ENCODE measurements around the gene MCCD1. TPM values are rescaled to one million over a fixed set of nuclear protein-coding genes. Genes with fewer than 3 reads are reported as not detected.

MCCD1 gene
- total RNA-seq, 1 experiment from 2014 or later = not detected

DNA sequence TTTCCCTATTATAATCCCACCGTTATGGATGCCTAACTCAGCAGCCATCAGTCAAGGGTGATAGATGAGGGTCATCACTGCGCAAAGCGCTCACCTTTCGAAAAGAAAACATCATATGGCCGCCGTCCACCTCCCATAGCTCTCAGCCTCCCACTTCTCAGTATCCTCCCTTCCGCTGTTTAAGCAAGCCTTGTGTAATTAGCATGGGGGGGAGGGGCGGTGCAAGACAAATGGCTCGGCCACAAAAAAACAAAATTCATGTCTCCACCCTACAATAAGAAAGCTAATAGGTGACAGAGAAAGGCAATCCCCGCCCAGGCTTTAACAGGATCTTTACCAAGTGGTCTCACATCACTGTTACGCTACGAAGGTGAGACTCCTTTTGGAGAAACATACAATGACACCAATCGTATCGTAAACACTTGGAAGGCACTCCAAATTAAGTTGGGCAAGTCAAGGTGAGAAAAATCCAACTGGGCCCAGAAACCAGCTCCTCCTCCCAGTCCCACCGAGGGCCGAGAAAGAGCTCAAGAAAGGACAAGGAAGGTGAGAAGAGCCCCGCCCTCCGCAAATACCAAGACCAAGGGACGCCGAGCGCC, 12.4 kb downstream of the MCCD1 start:
- Histone ChIP-seq H4K5ac (ENCODE audit: insufficient read length, low read depth, low read length) (peak overlapping the region; percentile 99), H3K23me2 (ENCODE audit: insufficient read length, low read depth, low read length, poor library complexity, severe bottlenecking) (peaks cover 5% of the 10 kb centered on the region), H3T11ph (ENCODE audit: low read length) (peak overlapping the region; percentile 91), H3K79me2 (ENCODE audit: insufficient read depth, low read length) (peaks cover 31% of the 10 kb centered on the region), H4K8ac (replicated peaks; ENCODE audit: insufficient read length, low read depth, low read length) (peak overlapping the region; percentile 85), H3K4me1 (ENCODE audit: insufficient read depth, low read length) (peaks cover 2% of the 10 kb centered on the region; the same call in 1 of the 2 replicates), H2BK12ac (ENCODE audit: insufficient read length, low read depth, low read length) (no peak overlapping the region), H2BK15ac (ENCODE audit: low read depth, low read length) (no peak overlapping the region), H4K20me1 (ENCODE audit: control insufficient read depth, insufficient read depth, insufficient read length) (no peaks in the 10 kb centered on the region), H3K27me3 (ENCODE audit: insufficient read depth, low read length) (no peaks in the 10 kb centered on the region), H3K14ac (ENCODE audit: insufficient read depth, low read length) (peak overlapping the region; percentile 64), H3K9me3 (ENCODE audit: control insufficient read depth, low read depth, low read length) (no peaks in the 10 kb centered on the region), H2AK5ac (ENCODE audit: insufficient read length, low read length) (peak overlapping the region; percentile 56), H3K4me2 (ENCODE audit: insufficient read depth, insufficient read length, low read length) (peak overlapping the region; percentile 59), H4K91ac (ENCODE audit: insufficient read length, low read depth, low read length) (peak overlapping the region; percentile 9), H3K56ac (ENCODE audit: insufficient read length, low read depth, low read length) (peak overlapping the region; percentile 80), H3K23ac (ENCODE audit: insufficient read length, low read depth, low read length) (no peak overlapping the region), H3K18ac (ENCODE audit: insufficient read length, low read depth, low read length) (peak overlapping the region; percentile 96), H2BK120ac (ENCODE audit: low read depth, low read length, poor library complexity, severe bottlenecking) (peak overlapping the region; percentile 87), H2BK5ac (ENCODE audit: insufficient read length, low read length) (peak overlapping the region; percentile 100), H2BK20ac (ENCODE audit: low read depth, low read length, poor library complexity, severe bottlenecking) (no peak overlapping the region), H3K27ac (ENCODE audit: insufficient read length, low read depth, low read length) (peak overlapping the region; percentile 96), H3K4ac (ENCODE audit: low read depth, low read length) (peak overlapping the region; percentile 88; the same call in 1 of the 2 replicates), H2AFZ (ENCODE audit: low read length) (no peak overlapping the region), H3K79me1 (ENCODE audit: insufficient read depth, low read depth, low read length, poor library complexity, severe bottlenecking) (peaks cover 5% of the 10 kb centered on the region), H3K9ac (ENCODE audit: extremely low read depth, insufficient read length, low read length) (peak overlapping the region; percentile 100)
- Mint-ChIP-seq H3K4me1 (peaks cover 42 to 45% of the 10 kb centered on the region in 2 experiments), H3K27me3 (ENCODE audit: low read depth) (no peaks in the 10 kb centered on the region), H3K27ac (peak overlapping the region; percentile 99 to 100 (median 100)), H3K4me3 (peak overlapping the region; percentile 98 to 99), H3K9me3 (no peaks in the 10 kb centered on the region; a peak in 1 of 5 replicates), H3K36me3 (ENCODE audit: insufficient read depth in 1 of 3, low read depth in 3 of 3) (peaks cover 46 to 54% (median 53%) of the 10 kb centered on the region in 3 experiments)
- no peak for DNase-seq
- TF ChIP-seq, protein P1, sequence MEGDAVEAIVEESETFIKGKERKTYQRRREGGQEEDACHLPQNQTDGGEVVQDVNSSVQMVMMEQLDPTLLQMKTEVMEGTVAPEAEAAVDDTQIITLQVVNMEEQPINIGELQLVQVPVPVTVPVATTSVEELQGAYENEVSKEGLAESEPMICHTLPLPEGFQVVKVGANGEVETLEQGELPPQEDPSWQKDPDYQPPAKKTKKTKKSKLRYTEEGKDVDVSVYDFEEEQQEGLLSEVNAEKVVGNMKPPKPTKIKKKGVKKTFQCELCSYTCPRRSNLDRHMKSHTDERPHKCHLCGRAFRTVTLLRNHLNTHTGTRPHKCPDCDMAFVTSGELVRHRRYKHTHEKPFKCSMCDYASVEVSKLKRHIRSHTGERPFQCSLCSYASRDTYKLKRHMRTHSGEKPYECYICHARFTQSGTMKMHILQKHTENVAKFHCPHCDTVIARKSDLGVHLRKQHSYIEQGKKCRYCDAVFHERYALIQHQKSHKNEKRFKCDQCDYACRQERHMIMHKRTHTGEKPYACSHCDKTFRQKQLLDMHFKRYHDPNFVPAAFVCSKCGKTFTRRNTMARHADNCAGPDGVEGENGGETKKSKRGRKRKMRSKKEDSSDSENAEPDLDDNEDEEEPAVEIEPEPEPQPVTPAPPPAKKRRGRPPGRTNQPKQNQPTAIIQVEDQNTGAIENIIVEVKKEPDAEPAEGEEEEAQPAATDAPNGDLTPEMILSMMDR (conservative IDR thresholded peaks at IDR 0.05) = no peak
- WGBS (ENCODE audit: extremely low coverage, insufficient read length, low lambda C conversion rate) = no CpG with 5 or more reads among the region's 21 CpGs

All from H9 (cell line).